GM23338 (cell line): ENCODE data around the gene SLFN5. TPM values are rescaled to one million over a fixed set of nuclear protein-coding genes. Genes with fewer than 3 reads are reported as not detected.

Experiments
- ATAC-seq: fragments of 200-7000 bp; cut with Tn5 transposase; 3 replicates; pipeline ENCODE4 v1.9.1; 2020
- DNase-seq: peaks from one replicate; pipeline ENCODE4 v3.0.0-alpha.2; 2015; ENCODE audit warnings: low spot score
- H2AFZ ChIP-seq: fragments of 200-600 bp; sonication (generic); 2 replicates; pipeline ENCODE4 v1.8.0; 2016; ENCODE audit warnings: antibody characterized with exemption, mild to moderate bottlenecking, moderate library complexity
- H3F3A ChIP-seq: fragments of 200-600 bp; sonication (generic); replicated peaks from 2 replicates; pipeline ENCODE4 v1.8.0; 2017; ENCODE audit warnings: antibody characterized with exemption, mixed run types, low read depth
- H3K27ac ChIP-seq: fragments of 200-600 bp; sonication (generic); 2 replicates; pipeline ENCODE4 v1.6.1; 2016; ENCODE audit warnings: low read depth
- H3K27me3 ChIP-seq: fragments of 200-600 bp; sonication (generic); 2 replicates; pipeline ENCODE4 v1.8.0; 2016; ENCODE audit warnings: mild to moderate bottlenecking, mixed run types, moderate library complexity; ENCODE audit not compliant: insufficient read depth
- H3K36me3 ChIP-seq: fragments of 200-600 bp; sonication (generic); 2 replicates; pipeline ENCODE4 v1.8.0; 2016; ENCODE audit warnings: mild to moderate bottlenecking; ENCODE audit not compliant: insufficient read depth
- H3K4me1 ChIP-seq: fragments of 200-600 bp; sonication (generic); 2 replicates; pipeline ENCODE4 v1.8.0; 2016; ENCODE audit warnings: mild to moderate bottlenecking, moderate library complexity; ENCODE audit not compliant: insufficient read depth
- H3K4me2 ChIP-seq: fragments of 200-600 bp; sonication (generic); 2 replicates; pipeline ENCODE4 v1.7.1; 2017; ENCODE audit warnings: mixed run types
- H3K4me3 ChIP-seq: fragments of 200-600 bp; sonication (generic); 2 replicates; pipeline ENCODE4 v1.6.1; 2016; ENCODE audit warnings: mixed run types
- H3K79me2 ChIP-seq: fragments of 200-600 bp; sonication (generic); replicated peaks from 2 replicates; pipeline ENCODE4 v1.8.0; 2017; ENCODE audit warnings: mild to moderate bottlenecking; ENCODE audit not compliant: insufficient read depth
- H3K9me2 ChIP-seq: fragments of 200-600 bp; sonication (generic); 2 replicates; pipeline ENCODE4 v1.8.0; 2017; ENCODE audit not compliant: insufficient read depth
- H4K20me1 ChIP-seq: fragments of 200-600 bp; sonication (generic); replicated peaks from 2 replicates; pipeline ENCODE4 v1.8.0; 2017; ENCODE audit warnings: mild to moderate bottlenecking; ENCODE audit not compliant: insufficient read depth
- H3K27ac Mint-ChIP-seq: 2 replicates; pipeline ENCODE4 v1.8.0; 2020; ENCODE audit warnings: inconsistent platforms, mild to moderate bottlenecking, moderate library complexity, mixed read lengths
- H3K27me3 Mint-ChIP-seq: 3 replicates; pipeline ENCODE4 v1.8.0; 2022; ENCODE audit warnings: low read depth, mild to moderate bottlenecking, moderate library complexity, mixed read lengths, inconsistent platforms; ENCODE audit not compliant: insufficient read depth, poor library complexity
- H3K36me3 Mint-ChIP-seq: 3 replicates; pipeline ENCODE4 v1.8.0; 2021; ENCODE audit warnings: low read depth, mild to moderate bottlenecking, inconsistent platforms, moderate library complexity, mixed read lengths
- H3K4me1 Mint-ChIP-seq: 3 replicates; pipeline ENCODE4 v1.8.0; 2020; ENCODE audit warnings: mild to moderate bottlenecking, inconsistent platforms, mixed read lengths
- H3K4me3 Mint-ChIP-seq: 3 replicates; pipeline ENCODE4 v1.8.0; 2021; ENCODE audit warnings: moderate library complexity, mild to moderate bottlenecking, inconsistent platforms, mixed read lengths
- H3K9me3 Mint-ChIP-seq: 3 replicates; pipeline ENCODE4 v1.8.0; 2020; ENCODE audit warnings: moderate library complexity, mild to moderate bottlenecking, inconsistent platforms, mixed read lengths
- CREB1 ChIP-seq: fragments of 250-450 bp; sonication (Bioruptor Pico); IDR thresholded peaks from 2 replicates; pipeline ENCODE4 v1.5.0; 2020; ENCODE audit warnings: low read depth, mild to moderate bottlenecking, moderate library complexity
- ETS1 ChIP-seq: IDR thresholded peaks from 2 replicates; pipeline ENCODE4 v1.6.1; 2016; ENCODE audit warnings: antibody characterized with exemption
- EZH2 ChIP-seq: fragments of 200-600 bp; sonication (generic); IDR thresholded peaks from one replicate; pipeline ENCODE4 v1.8.0; 2017; ENCODE audit warnings: antibody characterized with exemption, mild to moderate bottlenecking, low read depth; ENCODE audit not compliant: unreplicated experiment
- EZH2phosphoT487 ChIP-seq: fragments of 200-600 bp; sonication (generic); IDR thresholded peaks from one replicate; pipeline ENCODE4 v1.8.1; 2018; ENCODE audit warnings: antibody characterized with exemption; ENCODE audit not compliant: unreplicated experiment
- JUNB ChIP-seq: IDR thresholded peaks from one replicate; pipeline ENCODE4 v1.6.1; 2016; ENCODE audit warnings: antibody characterized with exemption; ENCODE audit not compliant: unreplicated experiment
- NANOG ChIP-seq: IDR thresholded peaks from 2 replicates; pipeline ENCODE4 v1.6.1; 2016; ENCODE audit warnings: antibody characterized with exemption, borderline replicate concordance
- POLR2AphosphoS5 ChIP-seq: IDR thresholded peaks from 2 replicates; pipeline ENCODE4 v1.6.1; 2016; ENCODE audit warnings: antibody characterized with exemption, low read depth
- STAT1 ChIP-seq: IDR thresholded peaks from one replicate; pipeline ENCODE4 v1.6.1; 2016; ENCODE audit warnings: antibody characterized with exemption; ENCODE audit not compliant: unreplicated experiment
- polyA plus RNA-seq: library from polyadenylated mRNA; unstranded; fragments of >200 nt; fragmentation: Nextera tagmentation; extraction: Ambion mirVana; gene quantifications from 2 replicates; pipeline ENCODE4 v1.2.1, GENCODE V29; 2016
- total RNA-seq: library from RNA; depleted of rRNA; stranded (reverse); fragments of >200 nt; shearing (Covaris generic); gene quantifications from 2 replicates; pipeline ENCODE4 v1.2.3, GENCODE V29; 2014
- TF ChIP-seq, protein P1 (sequence below), 2 experiments: fragments of 200-600 bp in 1 of 2; sonication (generic) in 1 of 2; conservative IDR thresholded peaks; 2 replicates each; pipeline versions ENCODE4 v1.5.1 to v1.6.1; 2016 to 2017; ENCODE audit warnings: antibody characterized with exemption in 2 of 2, low read depth in 2 of 2, mild to moderate bottlenecking in 2 of 2, moderate library complexity in 1 of 2
- TF ChIP-seq, protein P2 (sequence below): IDR thresholded peaks from one replicate; pipeline ENCODE4 v1.6.1; 2018; ENCODE audit warnings: antibody characterized with exemption; ENCODE audit not compliant: unreplicated experiment

Gene SLFN5
- total and polyA plus RNA-seq, 2 experiments from 2014 or later, result 1.4 to 6.4 TPM

GRCh38 chr17:35235289-35235688 lies 7.6 kb upstream of the SLFN5 start:
- Mint-ChIP-seq H3K27ac (no peak overlapping the region), H3K4me1 (no peaks in the 10 kb centered on the region), H3K27me3 (peaks cover 3% of the 10 kb centered on the region), H3K4me3 (no peak overlapping the region), H3K36me3 (no peaks in the 10 kb centered on the region), H3K9me3 (no peaks in the 10 kb centered on the region)
- Histone ChIP-seq H3K36me3 (no peaks in the 10 kb centered on the region), H2AFZ (no peak overlapping the region), H3K4me1 (no peaks in the 10 kb centered on the region), H3K4me2 (no peak overlapping the region), H3K27ac (no peak overlapping the region), H3K9me2 (no peaks in the 10 kb centered on the region), H3K27me3 (no peaks in the 10 kb centered on the region), H3K79me2 (no peaks in the 10 kb centered on the region), H3F3A (no peaks in the 10 kb centered on the region), H3K4me3 (no peak overlapping the region), H4K20me1 (no peaks in the 10 kb centered on the region)
- ATAC-seq (no peak), DNase-seq (no peak)
- no peak for TF ChIP-seq CREB1 (CRISPR knock-in tag)
- TF ChIP-seq EZH2phosphoT487, result no peak
- no peak for TF ChIP-seq NANOG
- no peak for TF ChIP-seq ETS1
- no peak for TF ChIP-seq POLR2AphosphoS5

DNA sequence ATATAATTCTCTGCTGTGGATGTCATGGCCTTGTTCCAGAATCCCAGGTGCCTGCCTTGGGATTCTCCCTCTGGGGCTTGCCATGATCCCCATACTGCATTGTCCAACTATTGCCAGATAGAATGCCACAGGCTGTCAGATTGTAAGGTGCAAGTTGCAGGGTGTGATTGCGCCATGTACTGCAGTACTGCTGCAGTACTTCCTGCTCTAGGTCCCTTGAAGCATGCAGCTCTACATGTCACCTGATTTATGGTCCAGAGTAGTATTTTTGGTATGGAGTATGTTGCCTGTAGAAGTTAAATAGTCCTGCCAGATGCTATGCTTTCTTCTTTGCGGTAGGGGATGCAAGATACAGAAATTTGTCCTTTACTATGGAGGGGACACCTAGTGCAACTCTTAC lies 7.0 kb upstream of the SLFN5 start:
- H4K20me1 ChIP-seq, result no peaks in the 10 kb centered on the region
- Mint-ChIP-seq H3K36me3 (no peaks in the 10 kb centered on the region), H3K9me3 (no peaks in the 10 kb centered on the region), H3K4me1 (no peaks in the 10 kb centered on the region), H3K27me3 (peaks cover 3% of the 10 kb centered on the region), H3K27ac (no peak overlapping the region), H3K4me3 (no peak overlapping the region)
- H3K36me3 ChIP-seq, result no peaks in the 10 kb centered on the region
- no peaks in the 10 kb centered on the region for H3K9me2 ChIP-seq
- H3F3A ChIP-seq, result no peaks in the 10 kb centered on the region
- no peak overlapping the region for H2AFZ ChIP-seq
- no peak for ATAC-seq
- no peak for DNase-seq
- H3K4me3 ChIP-seq, result no peak overlapping the region
- H3K4me2 ChIP-seq, result no peak overlapping the region
- H3K27ac ChIP-seq, result no peak overlapping the region
- no peaks in the 10 kb centered on the region for H3K27me3 ChIP-seq
- H3K4me1 ChIP-seq, result no peaks in the 10 kb centered on the region
- no peaks in the 10 kb centered on the region for H3K79me2 ChIP-seq
- TF ChIP-seq STAT1 (no peak), EZH2 (no peak), EZH2phosphoT487 (no peak), JUNB (no peak)
- TF ChIP-seq, protein P1, sequence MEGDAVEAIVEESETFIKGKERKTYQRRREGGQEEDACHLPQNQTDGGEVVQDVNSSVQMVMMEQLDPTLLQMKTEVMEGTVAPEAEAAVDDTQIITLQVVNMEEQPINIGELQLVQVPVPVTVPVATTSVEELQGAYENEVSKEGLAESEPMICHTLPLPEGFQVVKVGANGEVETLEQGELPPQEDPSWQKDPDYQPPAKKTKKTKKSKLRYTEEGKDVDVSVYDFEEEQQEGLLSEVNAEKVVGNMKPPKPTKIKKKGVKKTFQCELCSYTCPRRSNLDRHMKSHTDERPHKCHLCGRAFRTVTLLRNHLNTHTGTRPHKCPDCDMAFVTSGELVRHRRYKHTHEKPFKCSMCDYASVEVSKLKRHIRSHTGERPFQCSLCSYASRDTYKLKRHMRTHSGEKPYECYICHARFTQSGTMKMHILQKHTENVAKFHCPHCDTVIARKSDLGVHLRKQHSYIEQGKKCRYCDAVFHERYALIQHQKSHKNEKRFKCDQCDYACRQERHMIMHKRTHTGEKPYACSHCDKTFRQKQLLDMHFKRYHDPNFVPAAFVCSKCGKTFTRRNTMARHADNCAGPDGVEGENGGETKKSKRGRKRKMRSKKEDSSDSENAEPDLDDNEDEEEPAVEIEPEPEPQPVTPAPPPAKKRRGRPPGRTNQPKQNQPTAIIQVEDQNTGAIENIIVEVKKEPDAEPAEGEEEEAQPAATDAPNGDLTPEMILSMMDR (conservative IDR thresholded peaks at IDR 0.05; ENCODE audit: low read depth in 2 of 2), result no peak
- TF ChIP-seq, protein P2, sequence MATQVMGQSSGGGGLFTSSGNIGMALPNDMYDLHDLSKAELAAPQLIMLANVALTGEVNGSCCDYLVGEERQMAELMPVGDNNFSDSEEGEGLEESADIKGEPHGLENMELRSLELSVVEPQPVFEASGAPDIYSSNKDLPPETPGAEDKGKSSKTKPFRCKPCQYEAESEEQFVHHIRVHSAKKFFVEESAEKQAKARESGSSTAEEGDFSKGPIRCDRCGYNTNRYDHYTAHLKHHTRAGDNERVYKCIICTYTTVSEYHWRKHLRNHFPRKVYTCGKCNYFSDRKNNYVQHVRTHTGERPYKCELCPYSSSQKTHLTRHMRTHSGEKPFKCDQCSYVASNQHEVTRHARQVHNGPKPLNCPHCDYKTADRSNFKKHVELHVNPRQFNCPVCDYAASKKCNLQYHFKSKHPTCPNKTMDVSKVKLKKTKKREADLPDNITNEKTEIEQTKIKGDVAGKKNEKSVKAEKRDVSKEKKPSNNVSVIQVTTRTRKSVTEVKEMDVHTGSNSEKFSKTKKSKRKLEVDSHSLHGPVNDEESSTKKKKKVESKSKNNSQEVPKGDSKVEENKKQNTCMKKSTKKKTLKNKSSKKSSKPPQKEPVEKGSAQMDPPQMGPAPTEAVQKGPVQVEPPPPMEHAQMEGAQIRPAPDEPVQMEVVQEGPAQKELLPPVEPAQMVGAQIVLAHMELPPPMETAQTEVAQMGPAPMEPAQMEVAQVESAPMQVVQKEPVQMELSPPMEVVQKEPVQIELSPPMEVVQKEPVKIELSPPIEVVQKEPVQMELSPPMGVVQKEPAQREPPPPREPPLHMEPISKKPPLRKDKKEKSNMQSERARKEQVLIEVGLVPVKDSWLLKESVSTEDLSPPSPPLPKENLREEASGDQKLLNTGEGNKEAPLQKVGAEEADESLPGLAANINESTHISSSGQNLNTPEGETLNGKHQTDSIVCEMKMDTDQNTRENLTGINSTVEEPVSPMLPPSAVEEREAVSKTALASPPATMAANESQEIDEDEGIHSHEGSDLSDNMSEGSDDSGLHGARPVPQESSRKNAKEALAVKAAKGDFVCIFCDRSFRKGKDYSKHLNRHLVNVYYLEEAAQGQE, result no peak
